SK-N-SH treated with all-trans-retinoic acid at 6 μM for 48 hours (cell line): ENCODE results near the gene C16orf96.

Experiments used
- ATAC-seq: fragments of 200-7000 bp; cut with Tn5 transposase; 3 replicates; pipeline ENCODE4 v1.9.1; 2020; ENCODE audit warnings: mild to moderate bottlenecking, moderate library complexity
- ARNTL ChIP-seq: fragments of 450-650 bp; formaldehyde crosslinking; IDR thresholded peaks from 2 replicates; pipeline ENCODE4 v1.5.0; 2020; ENCODE audit warnings: low read depth, mild to moderate bottlenecking, moderate library complexity, borderline replicate concordance
- BACH2 ChIP-seq: fragments of 250-450 bp; sonication (Bioruptor Pico); IDR thresholded peaks from 2 replicates; pipeline ENCODE4 v1.9.0; 2021; ENCODE audit warnings: mild to moderate bottlenecking, borderline replicate concordance
- CREB5 ChIP-seq: fragments of 250-450 bp; sonication (Bioruptor Pico); IDR thresholded peaks from 2 replicates; pipeline ENCODE4 v1.5.1; 2020; ENCODE audit warnings: low read depth, mild to moderate bottlenecking, moderate library complexity
- CSDC2 ChIP-seq: fragments of 250-450 bp; sonication (Bioruptor Pico); IDR thresholded peaks from 2 replicates; pipeline ENCODE4 v1.5.0; 2020; ENCODE audit warnings: mild to moderate bottlenecking, moderate library complexity
- CSRNP3 ChIP-seq: fragments of 250-450 bp; sonication (Bioruptor Pico); IDR thresholded peaks from 2 replicates; pipeline ENCODE4 v1.5.1; 2021; ENCODE audit warnings: mild to moderate bottlenecking, moderate library complexity
- GLIS3 ChIP-seq: fragments of 250-450 bp; sonication (Bioruptor Pico); IDR thresholded peaks from 2 replicates; pipeline ENCODE4 v1.5.0; 2020; ENCODE audit warnings: mild to moderate bottlenecking, moderate library complexity
- ISL1 ChIP-seq: fragments of 250-450 bp; sonication (Bioruptor Pico); IDR thresholded peaks from 2 replicates; pipeline ENCODE4 v2.1.2; 2022; ENCODE audit warnings: mild to moderate bottlenecking, moderate library complexity
- OSR1 ChIP-seq: fragments of 250-450 bp; sonication (Bioruptor Pico); IDR thresholded peaks from 2 replicates; pipeline ENCODE4 v1.8.0; 2022; ENCODE audit warnings: moderate library complexity, mild to moderate bottlenecking, inconsistent platforms
- PATZ1 ChIP-seq: fragments of 250-450 bp; sonication (Bioruptor Pico); IDR thresholded peaks from 2 replicates; pipeline ENCODE4 v1.8.0; 2020; ENCODE audit warnings: mild to moderate bottlenecking, moderate library complexity, borderline replicate concordance
- PPARA ChIP-seq: fragments of 250-450 bp; sonication (Bioruptor Pico); IDR thresholded peaks from 2 replicates; pipeline ENCODE4 v1.5.0; 2020; ENCODE audit warnings: mild to moderate bottlenecking, borderline replicate concordance
- RARB ChIP-seq: fragments of 250-450 bp; sonication (Bioruptor Pico); IDR thresholded peaks from 2 replicates; pipeline ENCODE4 v1.8.0; 2021; ENCODE audit warnings: mild to moderate bottlenecking, moderate library complexity
- SNAI2 ChIP-seq: fragments of 250-450 bp; sonication (Bioruptor Pico); IDR thresholded peaks from 2 replicates; pipeline ENCODE4 v1.5.0; 2020; ENCODE audit warnings: mild to moderate bottlenecking, moderate library complexity
- TCF4 ChIP-seq: fragments of 250-450 bp; sonication (Bioruptor Pico); IDR thresholded peaks from 2 replicates; pipeline ENCODE4 v1.8.0; 2021; ENCODE audit warnings: mild to moderate bottlenecking, moderate library complexity, borderline replicate concordance
- ZC3H10 ChIP-seq: fragments of 250-450 bp; sonication (Bioruptor Pico); IDR thresholded peaks from 2 replicates; pipeline ENCODE4 v1.5.1; 2021; ENCODE audit warnings: mild to moderate bottlenecking, moderate library complexity
- ZFP3 ChIP-seq: fragments of 250-450 bp; sonication (Bioruptor Pico); IDR thresholded peaks from 2 replicates; pipeline ENCODE4 v1.5.0; 2020; ENCODE audit warnings: mild to moderate bottlenecking, moderate library complexity
- ZFP30 ChIP-seq: fragments of 450-650 bp; formaldehyde crosslinking; IDR thresholded peaks from 2 replicates; pipeline ENCODE4 v1.5.0; 2022; ENCODE audit warnings: mild to moderate bottlenecking, moderate library complexity
- ZNF565 ChIP-seq: fragments of 450-650 bp; formaldehyde crosslinking; conservative IDR thresholded peaks from 2 replicates; pipeline ENCODE4 v1.5.0; 2020; ENCODE audit warnings: low read depth, mild to moderate bottlenecking, moderate library complexity
- ZNF70 ChIP-seq: fragments of 450-650 bp; formaldehyde crosslinking; IDR thresholded peaks from 2 replicates; pipeline ENCODE4 v1.5.0; 2020; ENCODE audit warnings: mild to moderate bottlenecking, moderate library complexity
- ZNF8 ChIP-seq: fragments of 450-650 bp; formaldehyde crosslinking; IDR thresholded peaks from 2 replicates; pipeline ENCODE4 v1.5.0; 2020; ENCODE audit warnings: mild to moderate bottlenecking, moderate library complexity

C16orf96 gene

GRCh38 chr16:4583906-4584305 is 27.8 kb downstream of the C16orf96 start:
- ATAC-seq, result no peak
- TF ChIP-seq SNAI2 (CRISPR knock-in tag) (no peak), ZFP3 (no peak), CSDC2 (CRISPR knock-in tag) (no peak), ZFP30 (CRISPR knock-in tag) (no peak), CREB5 (CRISPR knock-in tag) (no peak), ZNF70 (no peak), PPARA (CRISPR knock-in tag) (no peak), ZNF565 (CRISPR knock-in tag) (no peak), GLIS3 (CRISPR knock-in tag) (no peak), CSRNP3 (CRISPR knock-in tag) (no peak)

GRCh38 chr16:4586291-4586690 is 30.2 kb downstream of the C16orf96 start:
- no peak for ATAC-seq
- TF ChIP-seq PATZ1 (CRISPR knock-in tag) (no peak), ISL1 (CRISPR knock-in tag) (no peak), ZFP30 (CRISPR knock-in tag) (no peak), PPARA (CRISPR knock-in tag) (no peak), CREB5 (CRISPR knock-in tag) (no peak), OSR1 (no peak), RARB (CRISPR knock-in tag) (no peak), GLIS3 (CRISPR knock-in tag) (no peak), SNAI2 (CRISPR knock-in tag) (no peak), CSRNP3 (CRISPR knock-in tag) (no peak), TCF4 (no peak), ZNF8 (CRISPR knock-in tag) (no peak), BACH2 (CRISPR knock-in tag) (no peak), ZC3H10 (CRISPR knock-in tag) (no peak), CSDC2 (CRISPR knock-in tag) (no peak), ARNTL (CRISPR knock-in tag) (no peak)

- TF ChIP-seq ZC3H10 (CRISPR knock-in tag), result no peak
- no peak for TF ChIP-seq ZNF70
- no peak for TF ChIP-seq PPARA (CRISPR knock-in tag)
- no peak for TF ChIP-seq GLIS3 (CRISPR knock-in tag)
- no peak for ATAC-seq
These were observed 32.2 kb downstream of the C16orf96 start for GRCh38 chr16:4588386-4588785.

- no peak for ATAC-seq
- TF ChIP-seq BACH2 (CRISPR knock-in tag) (no peak), ZFP3 (no peak), CSRNP3 (CRISPR knock-in tag) (no peak), ARNTL (CRISPR knock-in tag) (no peak), ISL1 (CRISPR knock-in tag) (no peak), GLIS3 (CRISPR knock-in tag) (no peak), PATZ1 (CRISPR knock-in tag) (no peak), CREB5 (CRISPR knock-in tag) (no peak), PPARA (CRISPR knock-in tag) (no peak)
These were observed 32.8 kb downstream of the C16orf96 start for GRCh38 chr16:4588961-4589360.
